HG02678 (cell line): ENCODE measurements around the gene TOM1L2.

ENCODE experiments used
- ATAC-seq: cut with Tn5 transposase; IDR thresholded peaks from one replicate; pipeline ENCODE4 v1.9.1; 2021; ENCODE audit warnings: mild to moderate bottlenecking, moderate library complexity; ENCODE audit not compliant: unreplicated experiment

Gene TOM1L2

GRCh38 chr17:17880577-17881196, 91.5 kb downstream of the TOM1L2 start:
- ATAC-seq, result no peak

DNA sequence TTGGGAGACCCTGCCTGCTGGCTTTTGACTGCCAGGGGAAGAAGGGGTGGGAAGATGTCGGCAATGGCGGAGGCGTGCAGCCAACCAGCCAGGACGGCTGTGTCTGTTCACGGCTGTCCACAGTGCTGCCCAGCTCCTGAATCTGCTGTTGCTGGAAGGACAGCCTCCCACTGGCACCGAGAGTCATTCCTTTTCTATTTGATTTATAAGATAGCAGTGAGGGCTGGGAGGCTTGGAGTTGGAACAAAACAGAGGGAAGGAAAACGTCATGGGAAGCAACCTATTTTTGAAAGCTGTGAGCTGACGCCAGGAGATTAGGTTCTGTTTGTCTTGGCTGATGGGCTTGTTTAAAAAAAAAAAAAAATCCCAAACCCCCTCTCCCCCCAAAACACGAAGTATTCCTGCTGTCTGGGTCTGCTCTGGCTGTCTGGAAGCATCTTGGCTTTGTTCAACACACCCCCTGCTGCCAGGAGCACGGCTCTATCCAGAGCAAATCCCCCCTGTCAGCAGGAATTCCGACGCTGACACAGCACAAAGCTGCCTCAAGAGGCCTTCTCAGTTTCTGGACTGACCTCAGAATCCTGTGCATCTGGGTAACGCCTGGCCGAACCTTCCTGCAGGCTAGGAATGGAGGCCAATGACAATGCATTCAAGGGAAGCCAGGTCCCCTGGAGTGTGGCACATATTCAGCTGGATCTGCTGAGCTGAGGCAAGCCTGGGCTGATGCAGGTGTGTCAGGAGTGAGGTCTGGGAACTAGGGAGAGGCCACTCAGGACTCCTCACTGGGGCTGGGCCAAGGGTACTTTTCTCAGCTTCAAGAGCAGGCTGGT, 94.5 kb downstream of the TOM1L2 start:
- no peak for ATAC-seq

DNA sequence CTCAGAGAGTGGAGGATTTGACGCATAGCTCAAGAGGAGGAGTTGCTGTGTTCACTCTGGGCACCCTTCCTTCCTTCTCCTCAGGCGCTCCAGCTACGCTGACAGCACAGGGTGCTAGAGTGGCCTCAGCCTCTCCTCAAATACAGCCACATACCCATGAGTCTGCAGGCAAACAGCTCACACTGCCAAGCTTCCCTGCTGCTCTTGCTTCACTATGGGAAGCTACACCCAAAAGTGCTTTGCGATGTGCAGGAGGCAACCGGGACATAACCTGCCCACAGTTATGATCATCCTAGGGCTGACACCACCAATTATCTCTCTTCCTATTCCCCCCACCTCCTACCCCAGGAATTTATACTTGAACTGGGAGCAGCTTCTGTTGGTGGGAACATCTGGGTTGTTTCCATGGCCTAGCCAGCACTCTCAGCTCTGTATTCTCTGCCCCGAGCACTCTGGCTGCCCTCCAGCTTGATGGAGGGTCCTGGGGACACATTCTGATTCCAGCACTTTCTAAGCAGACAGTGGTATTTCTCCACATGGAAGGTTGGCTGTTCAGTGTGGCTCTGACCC, 95.2 kb downstream of the TOM1L2 start:
- ATAC-seq, result no peak

DNA sequence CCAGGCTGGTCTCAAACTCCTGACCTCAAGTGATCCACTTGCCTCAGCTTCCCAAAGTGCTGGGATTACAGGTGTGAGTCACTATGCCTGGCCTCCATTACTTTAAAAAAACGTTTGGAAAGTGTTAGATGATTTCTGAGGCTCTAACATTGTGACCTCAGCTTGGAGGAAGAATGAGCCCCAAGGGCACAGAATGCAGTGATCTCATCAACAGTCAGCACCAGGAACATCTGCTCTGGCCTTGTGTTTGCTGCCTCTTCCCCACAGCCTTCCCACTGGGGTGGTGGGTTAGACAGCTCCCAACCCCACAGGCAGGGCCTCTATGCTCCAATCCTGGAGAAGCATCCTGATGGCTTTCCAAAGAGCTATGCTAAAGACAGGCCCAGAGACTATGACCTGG, 97.7 kb downstream of the TOM1L2 start:
- ATAC-seq, result no peak

- no peak for ATAC-seq
Observed at GRCh38 chr17:17873450-17873991, 98.7 kb downstream of the TOM1L2 start.

- no peak for ATAC-seq
Observed at GRCh38 chr17:17872547-17873345, 99.5 kb downstream of the TOM1L2 start.

- ATAC-seq, result no peak
Observed at GRCh38 chr17:17871913-17872312, 100.3 kb downstream of the TOM1L2 start.

GRCh38 chr17:17870247-17870646, 102.0 kb downstream of the TOM1L2 start:
- ATAC-seq, result no peak

- no peak for ATAC-seq
Observed at GRCh38 chr17:17868641-17869522, 103.3 kb downstream of the TOM1L2 start.

DNA sequence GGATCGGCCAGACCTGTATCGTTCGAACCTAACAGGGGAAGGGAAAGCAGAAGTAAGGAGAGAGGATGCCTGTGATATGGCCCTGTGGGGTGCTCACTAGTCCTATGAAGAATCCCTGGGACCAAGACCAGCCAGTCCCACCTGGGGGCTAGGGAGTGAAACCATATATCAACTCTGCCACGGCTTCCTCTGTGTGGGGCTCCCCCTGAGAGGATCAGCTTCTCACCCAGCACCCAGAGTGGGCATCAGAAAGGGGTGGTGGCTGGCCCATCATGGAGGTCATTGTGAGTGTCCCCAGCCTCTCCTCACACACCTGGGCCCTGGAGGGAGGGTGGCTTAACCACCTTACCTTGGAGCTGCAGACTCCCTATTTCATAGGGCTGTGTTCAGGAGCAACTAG, 105.3 kb downstream of the TOM1L2 start:
- ATAC-seq, result no peak

- ATAC-seq, result no peak
Observed at GRCh38 chr17:17866425-17866824, 105.8 kb downstream of the TOM1L2 start.

DNA sequence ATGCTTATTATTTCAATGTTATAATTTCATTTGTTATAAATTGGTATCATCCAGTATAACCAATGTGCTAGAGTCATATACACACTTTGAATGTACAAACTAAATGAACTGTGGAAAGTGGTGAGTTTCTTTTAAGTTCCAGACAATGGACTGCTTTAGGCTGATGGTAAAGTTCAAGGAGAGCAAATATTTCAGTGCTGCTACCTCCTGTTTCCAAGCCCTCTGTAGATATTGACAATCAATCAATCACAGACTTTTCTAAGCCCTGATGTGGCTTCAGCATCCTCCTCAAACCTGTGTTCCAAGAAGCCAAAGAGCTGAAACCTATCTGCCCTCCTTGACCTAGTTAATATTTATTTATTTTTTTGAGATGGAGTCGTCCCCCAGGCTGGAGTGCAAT, 107.2 kb downstream of the TOM1L2 start:
- no peak for ATAC-seq

- ATAC-seq, result no peak
Observed at GRCh38 chr17:17860766-17861107, 111.5 kb downstream of the TOM1L2 start.

DNA sequence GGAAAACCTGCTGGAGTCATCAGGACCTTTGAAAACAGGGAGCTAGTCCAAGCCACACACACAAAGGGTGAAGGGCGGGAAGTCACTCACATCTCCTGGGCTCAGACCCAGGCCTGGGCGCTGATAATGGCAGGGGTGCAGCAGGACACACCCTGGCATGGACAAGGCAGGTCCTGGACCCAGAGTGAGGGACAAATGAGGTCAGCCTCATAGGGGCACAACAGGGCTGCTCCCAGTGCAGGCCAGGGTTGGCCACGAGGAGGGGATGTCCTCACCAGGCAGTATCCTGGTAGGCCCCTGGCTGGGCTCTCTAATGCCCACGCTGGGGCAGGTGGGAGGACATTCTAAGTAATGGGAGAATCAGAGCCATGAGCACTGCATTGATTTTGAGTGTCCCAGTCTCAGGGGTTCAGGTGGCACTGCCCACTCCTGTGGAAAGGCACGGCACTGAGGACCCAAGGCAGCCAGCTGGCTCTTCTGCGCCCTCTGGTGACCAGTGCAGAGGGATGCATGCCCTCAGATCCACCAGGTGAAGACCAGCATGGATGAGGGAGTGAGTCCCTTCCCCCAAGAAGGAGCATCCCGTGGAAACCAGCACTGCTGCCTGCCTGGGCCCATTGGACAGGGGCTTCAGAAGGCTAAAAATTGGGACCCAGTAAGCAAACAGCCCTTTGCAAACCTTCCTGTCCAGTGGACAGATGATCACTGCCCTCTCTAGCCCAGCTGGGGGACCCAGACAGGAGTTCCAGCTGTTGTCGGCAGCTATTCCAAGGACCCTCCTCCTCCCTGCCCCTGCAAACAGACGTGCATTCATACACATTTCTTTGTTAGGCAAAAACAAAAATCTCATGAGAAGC, 112.1 kb downstream of the TOM1L2 start:
- peak; percentile 41 for ATAC-seq

GRCh38 chr17:17857496-17857895, 114.7 kb downstream of the TOM1L2 start:
- ATAC-seq, result no peak

- ATAC-seq, result no peak
Observed at GRCh38 chr17:17856386-17856785, 115.8 kb downstream of the TOM1L2 start.

DNA sequence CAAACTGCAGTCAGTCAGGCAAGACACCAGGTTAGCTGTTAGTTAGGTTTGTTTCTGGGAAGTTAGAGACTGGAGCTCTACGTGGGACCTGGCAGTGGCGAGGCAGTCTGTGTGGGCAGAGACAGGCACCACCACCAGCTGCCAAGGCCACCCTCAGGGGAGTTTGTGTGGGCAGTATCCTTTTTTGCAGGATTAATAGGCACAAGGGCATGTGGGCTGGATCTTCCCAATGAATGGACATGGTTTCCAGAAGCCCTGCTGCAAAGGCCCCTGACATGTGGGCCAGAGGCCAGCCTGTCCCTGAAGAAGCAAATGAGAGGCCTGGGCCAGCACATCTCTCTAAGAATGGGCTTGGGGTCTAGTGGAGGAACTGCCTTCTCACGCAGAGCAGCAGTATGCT, 116.2 kb downstream of the TOM1L2 start:
- ATAC-seq, result no peak

DNA sequence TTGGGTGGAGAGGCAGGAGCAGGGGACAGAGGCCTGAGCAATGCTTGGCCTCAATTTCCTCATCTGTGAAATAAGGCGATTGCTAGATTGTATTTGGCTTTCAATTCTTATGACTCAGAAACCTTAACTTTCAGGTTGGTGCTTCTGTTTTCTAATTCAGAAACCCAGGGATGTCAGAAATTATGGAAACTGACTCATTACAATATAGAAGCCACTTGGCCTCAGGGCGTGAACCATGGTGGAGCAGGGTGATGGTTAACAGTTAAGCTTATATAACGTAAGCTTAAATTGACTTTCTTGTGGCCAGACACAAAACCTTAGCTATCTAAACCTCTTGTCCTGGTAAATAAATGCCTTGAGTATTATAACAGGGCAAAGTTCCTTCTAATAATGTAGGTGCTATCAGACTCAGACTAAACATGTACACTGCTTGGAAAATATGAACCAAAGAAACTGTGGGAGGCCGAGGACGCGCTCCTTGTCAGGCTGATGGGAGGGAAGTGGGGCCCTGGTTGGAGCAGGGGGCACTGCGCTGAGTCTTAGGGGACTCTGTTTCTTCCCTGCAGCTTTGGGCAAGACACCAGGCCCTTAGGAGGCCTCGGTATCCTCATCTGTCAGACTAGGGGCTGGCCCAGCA, 118.3 kb downstream of the TOM1L2 start:
- no peak for ATAC-seq

GRCh38 chr17:17852930-17853329, 119.3 kb downstream of the TOM1L2 start:
- no peak for ATAC-seq
